HT-29 (cell line): ENCODE results near the gene RASGEF1C. TPM values are rescaled to one million over a fixed set of nuclear protein-coding genes. Genes with fewer than 3 reads are reported as not detected.

Experiments
- DNase-seq: peaks from one replicate; pipeline ENCODE4 v3.0.0-alpha.2; 2015; ENCODE audit warnings: low spot score
- total RNA-seq: library from RNA; depleted of rRNA; stranded (reverse); fragments of >200 nt; shearing (Covaris generic); gene quantifications from 2 replicates; pipeline ENCODE4 v1.2.3, GENCODE V29; 2014

The RASGEF1C gene
- total RNA-seq, 1 experiment from 2014 or later, result not detected

DNA sequence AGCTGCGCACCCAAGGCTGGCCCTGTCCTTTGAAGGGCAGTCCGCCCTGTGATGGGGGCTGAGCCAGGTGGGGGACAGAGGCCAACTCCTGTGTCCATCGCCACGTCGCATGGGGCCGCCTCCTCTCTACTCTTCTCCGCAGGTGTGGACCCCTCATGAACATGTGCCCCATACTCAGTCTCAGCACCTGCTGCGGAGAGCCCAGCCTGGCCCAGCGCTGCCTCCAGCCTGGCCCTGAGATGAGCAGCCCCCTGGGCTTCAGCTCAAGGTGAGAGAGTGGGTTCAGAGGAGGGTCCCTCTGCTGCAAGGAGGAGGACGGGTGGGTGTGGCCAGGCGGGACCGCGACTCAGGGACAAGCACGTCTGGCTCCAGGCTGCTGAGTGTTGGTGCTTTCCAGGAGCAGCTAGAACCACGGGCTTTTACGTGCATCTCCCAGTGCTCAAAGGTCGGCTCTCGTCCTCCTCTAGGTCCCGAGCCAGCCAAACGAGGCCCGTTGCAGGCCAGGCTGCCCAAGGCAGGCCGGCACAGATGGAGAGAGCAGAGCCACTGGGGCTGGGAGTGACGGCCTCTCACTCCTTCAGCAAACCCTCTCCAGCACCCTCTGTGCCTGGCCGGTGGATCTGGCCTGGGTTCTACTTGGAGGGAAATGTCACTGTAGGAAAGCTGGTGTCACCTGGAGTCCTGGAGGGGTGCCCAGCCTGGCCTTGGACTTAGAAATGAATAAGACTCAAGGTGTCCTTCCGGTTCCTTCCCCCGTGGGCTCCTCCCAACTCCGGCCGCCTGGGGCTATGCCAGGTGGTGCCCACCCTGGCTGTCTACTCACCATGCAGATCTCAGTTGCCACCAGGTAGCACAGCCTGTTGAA, 88.5 kb downstream of the RASGEF1C start:
- DNase-seq, result no peak

DNA sequence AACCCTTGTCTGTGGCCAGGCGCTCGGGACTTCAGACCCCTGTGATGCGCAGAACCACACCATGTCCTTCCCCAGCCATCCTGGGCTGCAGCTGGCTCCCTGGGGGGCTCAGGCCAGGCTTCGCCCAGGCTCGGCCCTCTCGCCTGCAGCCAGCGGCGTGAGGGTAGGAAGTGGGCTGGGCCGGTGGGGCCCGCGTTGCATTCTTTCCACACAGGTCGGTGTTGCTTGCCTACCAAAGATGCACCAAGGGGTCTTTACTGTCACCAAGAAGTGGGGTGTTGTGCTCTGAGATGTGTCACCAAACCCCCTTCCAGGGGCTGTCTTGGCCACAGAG, 89.1 kb downstream of the RASGEF1C start:
- DNase-seq, result no peak

DNA sequence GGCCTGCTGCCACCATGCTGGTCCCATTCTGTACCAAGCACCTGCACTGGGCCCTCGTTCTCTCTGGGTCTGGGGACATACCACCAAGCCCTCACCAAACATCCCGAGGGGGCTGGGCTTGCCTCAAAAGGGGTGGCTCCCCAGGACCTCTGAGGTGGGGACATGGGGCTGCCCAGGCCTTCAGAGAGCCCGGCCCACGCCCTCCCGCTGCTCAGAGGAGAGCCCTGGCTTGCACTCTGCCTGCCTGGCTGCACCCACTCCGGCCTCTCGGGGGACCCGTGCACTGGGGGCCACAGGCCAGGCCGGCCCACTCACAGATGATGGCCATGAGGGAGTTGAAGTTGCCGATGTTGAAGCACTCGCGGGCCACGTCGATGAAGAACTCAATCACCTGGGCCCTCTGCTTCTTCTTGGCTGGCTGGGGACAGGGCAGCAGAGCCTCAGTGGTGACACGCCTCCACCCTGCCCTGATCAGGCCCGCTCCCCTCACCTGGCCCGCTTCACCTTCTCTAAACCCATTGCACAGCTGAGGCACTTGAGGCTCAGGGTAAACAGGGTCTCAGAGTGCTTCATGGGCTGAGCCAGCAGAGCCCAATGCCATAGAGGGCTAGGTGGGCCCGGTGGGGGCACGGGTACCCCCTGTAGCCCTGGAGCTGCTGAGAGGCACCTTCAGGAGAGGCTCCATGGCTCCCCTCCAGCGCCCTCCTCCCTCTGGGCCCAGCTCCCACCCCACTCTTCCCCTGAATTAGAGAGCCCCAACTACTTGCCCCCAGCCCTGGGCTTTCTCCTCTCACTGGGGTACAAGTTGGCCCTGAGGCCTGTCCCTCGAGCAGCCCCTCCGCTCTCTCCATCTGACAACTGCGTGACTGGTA, 89.7 kb downstream of the RASGEF1C start:
- DNase-seq, result no peak

DNA sequence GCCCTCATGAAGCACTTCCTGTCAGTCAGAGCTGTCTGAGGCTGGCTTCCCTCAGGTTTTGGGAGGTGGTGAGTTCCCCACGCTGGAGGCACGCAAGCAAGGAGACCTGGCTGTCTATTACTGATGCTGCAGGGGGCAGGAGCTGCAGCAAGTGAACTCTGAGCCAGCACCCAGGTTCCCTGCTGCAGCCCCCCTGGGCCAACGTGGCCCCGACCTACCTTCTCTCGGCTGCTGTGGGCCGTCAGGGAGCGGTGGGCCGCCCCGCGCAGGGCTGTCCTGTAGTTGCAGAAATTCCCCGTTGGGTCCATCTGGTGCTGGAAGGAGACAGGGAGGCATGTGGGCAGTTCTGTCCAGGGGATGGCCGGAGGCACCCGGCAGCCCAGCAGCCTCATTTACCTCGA, 90.6 kb downstream of the RASGEF1C start:
- DNase-seq, result no peak

DNA sequence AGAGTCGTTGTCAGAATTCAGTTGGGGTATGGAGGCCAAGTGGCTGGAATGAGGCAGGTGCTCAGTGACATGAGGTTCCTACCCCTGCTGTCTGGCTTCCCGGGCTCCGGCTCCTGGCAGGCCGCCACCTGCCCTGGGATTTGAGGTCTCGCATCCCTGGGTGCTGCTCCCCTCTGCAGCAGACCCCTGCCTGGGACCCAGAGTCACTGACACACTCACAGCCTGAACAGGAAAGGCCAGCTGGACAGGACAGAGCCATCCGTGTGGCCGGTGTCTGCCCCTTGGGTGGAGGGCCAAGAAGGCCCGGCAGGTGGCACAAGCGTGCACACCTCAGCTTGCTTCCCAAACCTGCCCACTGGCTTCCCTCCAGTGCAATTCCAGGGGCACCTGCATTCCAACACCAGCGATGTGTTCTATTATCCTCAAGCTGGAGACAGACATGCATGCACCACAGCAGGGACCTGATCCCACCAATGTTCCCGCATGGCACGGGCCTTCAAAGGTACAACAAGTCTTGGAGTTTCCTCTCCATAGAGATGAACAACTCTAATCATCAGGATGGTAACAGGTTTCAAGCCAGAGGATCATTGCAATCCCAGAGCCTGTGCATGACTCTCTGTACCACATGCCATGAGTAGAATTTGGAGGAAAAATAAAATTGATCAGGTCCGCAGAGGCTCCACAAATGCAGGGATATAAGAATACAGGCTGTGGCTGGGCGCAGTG, 91.8 kb downstream of the RASGEF1C start:
- peak; percentile 57 for DNase-seq

DNA sequence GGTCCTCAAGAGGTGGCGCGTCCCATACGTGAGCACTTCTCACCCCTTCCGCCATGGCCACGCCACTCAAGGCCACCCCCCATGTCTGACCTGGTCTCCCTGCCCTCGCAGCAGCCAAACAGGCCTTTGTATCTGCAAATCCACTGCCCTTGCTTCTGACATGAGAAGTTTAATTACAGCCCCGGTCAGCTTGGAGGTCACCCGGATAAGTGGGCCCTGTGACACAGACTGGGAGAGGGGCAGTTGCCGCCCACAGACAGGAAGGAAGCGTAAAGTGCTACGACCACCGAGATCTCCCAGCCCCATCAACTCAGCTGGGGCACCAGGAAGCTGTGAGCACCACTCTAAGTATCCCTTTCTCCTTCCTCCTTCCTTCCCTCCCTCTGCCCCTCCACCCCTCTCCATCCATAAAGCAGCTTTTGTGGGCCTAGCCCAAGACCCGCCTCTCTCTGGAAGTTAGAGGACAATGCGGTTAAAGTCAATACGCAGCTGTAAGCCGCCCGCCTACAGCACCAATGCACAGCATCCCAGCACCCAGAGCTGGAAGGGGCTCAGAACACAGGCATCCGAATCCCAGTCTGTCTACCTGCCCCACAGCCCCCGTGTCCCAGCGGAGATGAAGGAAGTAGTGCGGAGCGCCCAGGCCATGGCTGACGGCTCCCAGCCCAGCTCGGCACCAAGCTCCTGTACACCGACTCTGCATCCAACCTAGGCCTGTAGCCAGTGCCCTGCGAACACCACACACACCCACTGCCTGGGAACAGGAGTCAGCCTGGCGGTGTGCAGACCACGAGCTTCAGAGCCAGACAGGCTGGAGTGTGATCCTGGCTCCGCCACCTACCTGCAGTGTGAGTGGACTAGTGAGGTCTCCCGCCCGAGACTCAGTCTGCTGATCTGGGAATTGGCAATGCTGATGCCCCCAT, 92.7 kb downstream of the RASGEF1C start:
- DNase-seq, result no peak

DNA sequence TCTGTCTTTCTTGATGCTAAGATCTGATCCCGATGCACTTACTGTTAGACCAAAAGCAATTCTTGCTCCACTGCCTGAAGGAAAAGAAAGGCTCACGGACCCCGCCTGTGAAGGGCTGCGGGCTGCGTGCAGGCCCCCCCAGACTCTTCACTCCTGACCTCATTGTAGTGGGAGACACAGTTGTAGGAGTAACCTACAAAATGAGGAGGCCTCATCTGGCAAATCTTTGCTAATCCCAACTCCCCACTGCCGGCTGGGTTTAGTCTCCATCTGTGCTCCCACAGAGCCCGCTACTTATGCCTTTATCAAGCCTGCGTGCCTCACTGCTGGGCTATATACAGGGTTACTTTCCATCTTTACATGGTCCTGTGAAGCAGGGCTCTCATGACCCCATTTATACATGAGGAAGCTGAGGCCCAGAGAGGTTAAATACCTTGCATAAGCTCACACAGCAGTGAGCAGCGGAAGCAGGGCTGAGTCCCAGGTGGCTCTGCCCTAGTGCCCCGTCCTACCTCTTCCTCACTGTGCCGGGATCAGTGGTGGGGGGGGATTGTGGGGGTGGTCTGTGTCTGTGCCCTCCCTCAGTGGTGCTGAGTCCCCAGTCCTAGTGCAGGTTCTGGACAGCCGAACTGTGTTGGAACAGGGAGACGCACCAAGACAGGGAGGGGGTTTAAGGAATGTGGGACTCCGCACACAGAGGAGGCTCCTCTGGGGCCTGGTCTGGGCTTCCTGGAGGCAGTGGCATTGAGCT, 93.5 kb downstream of the RASGEF1C start:
- no peak for DNase-seq

DNA sequence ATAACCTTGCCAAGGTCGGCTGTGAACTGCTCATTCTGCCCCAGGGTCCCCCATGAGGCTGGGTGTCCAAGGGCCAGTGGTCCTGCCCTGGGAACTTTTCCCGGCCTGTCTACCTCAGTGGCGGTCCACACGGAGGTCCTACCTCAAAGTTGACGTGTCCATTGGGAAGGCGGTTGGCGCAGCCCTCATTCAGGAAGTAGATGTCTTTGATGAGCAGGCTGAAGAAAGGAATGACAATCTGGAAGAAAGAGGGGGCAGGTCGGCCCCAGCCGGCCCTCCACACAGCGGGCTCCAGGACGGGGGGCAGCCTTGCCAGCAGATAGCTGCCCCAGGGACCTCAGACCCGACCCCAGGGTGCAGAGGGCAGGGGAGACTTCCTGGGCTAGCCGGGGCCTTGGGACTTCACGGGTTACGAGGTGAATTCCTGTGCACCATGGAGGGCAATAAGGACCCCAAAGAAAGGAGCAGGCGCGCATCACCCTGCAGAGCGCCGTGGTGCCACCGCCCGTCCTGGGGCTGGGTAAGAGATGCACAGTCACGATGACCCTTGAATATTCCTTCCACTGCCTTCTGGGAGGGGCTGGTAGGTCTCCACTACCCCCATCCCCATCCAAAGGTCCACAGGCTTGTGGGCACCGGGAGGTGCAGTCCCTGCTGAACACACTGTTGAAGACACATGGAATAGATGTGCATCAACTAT, 94.6 kb downstream of the RASGEF1C start:
- no peak for DNase-seq

DNA sequence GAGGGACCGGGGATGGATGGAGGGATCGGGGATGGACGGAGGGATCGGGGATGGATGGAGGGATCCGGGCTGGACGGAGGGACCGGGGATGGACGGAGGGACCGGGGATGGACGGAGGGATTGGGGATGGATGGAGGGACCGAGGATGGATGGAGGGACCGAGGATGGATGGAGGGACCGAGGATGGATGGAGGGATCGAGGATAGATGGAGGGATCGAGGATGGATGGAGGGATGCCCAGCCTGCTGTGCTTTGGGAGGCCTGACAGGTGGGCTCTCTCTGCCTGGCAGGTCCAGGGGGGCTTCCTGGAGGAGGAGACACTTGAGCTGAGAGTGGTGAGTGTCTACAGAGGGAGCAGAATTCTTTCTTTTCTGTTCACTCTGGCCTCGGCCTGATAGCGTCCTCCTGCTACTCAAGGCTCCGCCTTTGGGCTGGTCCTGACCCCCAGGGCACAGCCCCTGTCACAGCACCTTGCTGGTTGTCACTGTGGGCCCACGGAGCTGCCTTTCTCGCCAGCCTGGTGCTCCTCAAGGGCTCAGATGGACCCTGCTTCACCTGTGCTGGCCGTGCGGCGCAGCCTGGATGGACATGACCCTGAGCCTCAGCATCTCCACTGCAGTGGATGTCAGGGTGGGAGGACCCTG, 95.2 kb downstream of the RASGEF1C start:
- no peak for DNase-seq

DNA sequence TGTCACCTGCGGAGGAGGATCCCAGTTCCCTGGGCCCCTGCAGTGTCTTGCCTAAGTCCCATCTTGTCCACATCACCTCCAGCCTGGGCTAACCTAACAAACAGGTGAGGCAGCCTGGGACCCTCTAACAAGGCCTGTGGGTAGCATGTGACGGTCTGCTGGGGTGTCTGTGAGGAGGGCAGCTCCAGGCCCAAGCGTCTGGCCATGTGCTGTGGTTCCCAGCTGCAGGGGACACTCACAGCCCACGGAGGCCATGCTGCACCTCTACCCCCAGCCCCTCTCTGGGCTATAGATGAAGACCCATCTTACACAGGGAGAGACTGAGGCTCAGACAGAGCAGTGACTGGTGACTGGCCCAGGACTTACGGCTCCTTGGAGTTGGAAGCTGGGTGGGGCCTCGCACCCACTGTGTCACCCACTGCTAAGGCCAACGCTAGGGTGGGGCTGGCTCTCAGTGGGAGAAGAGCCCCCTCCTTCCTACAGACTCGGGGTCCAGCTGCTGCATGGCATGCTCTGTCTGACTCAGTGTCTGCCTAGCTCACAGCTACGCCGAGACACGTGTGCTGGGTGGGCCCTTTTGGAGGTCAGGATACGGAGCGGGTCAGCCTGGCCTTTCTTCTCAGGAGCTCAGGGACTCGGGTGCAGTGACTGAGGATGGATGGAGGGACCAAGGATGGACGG, 96.7 kb downstream of the RASGEF1C start:
- DNase-seq, result no peak

DNA sequence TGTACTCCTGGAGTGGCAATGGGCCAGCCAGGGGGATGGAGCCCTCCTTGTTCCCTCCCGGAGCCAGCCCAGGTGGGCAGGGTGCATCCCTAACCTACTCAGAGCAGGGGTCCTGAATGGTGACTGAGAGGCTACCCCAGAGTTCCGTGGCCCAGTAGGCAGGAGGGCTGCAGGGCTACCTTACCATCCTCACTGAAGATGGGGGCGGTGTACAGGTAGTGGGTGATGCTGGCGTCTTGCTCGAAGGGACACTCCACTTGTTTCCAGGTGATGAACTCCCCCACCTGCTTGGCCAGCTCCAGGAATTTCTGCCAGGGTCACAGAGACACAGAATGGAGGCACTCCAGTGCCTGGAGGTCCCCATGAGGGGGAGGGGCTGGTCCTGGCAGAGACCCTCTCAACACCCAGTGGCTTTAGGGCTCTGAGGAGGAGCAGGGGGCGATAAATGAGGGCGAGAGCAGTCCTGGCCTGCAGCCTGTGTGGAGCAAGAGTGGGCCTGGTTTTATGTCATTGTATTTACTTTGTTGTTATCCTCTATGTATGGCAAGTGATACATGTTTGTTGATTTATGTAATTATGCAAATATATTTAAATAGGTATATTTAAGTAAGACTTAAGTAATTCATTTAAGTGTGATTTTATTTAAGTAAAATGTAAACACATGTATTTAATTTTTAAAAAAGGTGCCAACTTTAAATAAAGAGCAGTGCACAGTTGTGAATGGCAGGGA, 97.6 kb downstream of the RASGEF1C start:
- no peak for DNase-seq

DNA sequence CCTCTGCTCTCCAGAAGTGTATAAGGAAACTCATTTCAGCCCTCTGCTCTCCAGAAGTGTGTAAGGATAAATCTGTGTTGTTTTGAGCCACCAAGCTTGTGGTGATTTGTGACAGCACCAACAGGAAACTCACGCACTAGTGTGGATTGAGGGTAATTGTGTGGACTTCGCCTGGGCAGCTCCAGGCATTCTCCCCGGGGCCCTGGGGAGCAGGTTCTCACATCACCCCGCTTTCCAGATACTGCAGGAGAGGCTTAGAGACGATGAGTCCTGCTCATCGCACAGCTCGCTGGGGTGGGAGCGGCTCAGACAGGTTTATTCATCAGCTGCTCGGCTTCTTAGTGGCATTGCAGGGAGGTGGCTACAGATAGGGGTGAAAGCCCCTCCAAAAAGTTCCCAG, 99.1 kb downstream of the RASGEF1C start:
- DNase-seq, result no peak

DNA sequence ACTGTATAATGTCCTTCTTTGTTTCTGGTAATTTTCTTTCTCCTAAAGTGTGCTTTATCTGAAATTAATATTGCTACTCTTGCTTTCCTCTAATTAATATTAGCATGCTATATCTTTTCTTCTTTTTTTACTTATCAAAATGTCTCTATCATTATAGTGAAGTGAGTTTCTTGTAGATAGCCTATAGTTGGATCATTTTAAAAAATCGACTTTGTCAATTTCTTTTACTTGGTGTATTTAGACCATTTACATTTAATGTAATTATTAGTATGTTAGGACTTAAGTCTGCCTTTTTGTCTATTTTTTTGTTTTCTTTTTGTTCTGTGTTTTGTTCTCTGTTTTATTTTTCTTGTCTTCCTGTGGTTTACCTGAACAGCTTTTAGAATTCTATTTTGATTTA, 102.0 kb downstream of the RASGEF1C start:
- DNase-seq, result no peak

DNA sequence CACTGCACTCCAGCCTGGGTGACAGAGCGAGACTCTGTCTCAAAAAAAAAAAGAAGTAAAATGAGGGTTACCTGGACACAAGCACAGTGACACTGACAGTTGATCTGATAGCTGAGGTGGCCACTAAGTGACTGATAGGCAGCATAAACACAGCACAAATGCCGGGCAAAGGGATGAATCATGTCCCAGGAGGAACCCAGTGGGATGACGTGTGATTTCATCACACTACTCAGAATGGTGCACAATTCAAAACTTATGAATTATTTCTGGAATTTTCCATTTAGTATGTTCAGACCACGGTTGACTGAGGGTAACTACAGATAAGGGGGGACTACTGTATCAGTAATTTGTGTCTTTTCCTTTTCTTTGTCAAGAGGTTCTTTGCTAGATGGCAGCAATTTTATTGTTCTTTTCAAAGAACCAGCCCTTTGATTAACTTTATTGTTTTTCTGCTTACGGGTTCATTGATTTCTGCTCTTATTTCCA, 103.1 kb downstream of the RASGEF1C start:
- no peak for DNase-seq

DNA sequence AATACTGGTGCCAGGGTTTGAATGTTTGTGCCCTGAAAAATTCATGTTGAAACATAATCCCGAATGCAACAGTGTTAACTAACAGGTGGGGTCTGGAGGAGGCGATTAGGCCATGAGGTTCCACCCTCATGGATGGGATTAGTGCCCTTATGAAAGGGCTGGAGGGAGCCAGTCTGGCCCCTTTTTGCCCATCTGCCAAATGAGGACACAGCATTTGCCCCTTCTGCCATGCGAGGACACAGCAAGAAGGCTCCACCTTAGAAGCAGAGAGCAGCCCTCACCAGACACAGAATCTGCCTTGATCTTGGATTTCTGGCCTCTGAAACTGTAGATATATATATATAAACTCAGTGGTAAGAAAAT, 104.9 kb downstream of the RASGEF1C start:
- DNase-seq, result no peak

DNA sequence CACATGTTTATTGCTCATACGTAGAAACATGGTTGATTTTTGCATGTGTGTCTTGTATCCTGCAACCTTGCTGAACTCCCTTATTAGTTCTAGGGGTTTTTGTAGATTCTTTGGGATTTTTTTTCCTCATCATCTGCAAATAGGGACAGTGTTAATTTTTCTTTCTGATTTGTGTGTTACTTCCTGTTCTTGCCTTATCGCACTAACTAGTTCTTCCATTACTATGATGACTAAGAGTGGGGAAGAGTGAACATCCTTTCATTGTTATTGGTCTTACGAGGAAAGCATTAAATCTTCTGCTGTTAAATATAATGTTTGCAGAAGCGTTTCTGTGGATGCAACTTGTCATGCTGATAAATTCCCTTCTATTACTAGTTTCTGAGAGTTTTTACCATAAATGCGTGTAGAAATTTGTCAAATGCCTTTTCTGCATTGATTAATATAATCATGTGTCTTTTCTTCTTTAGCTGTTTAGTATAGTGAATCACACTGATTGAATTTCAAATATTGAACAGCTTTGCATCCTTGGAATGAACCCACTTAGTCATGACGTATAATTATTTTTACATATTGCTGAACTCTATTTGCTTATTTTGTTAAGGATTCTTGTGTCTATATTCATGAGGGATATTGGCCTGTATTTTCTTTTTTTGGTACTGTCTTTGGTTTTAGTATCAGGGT, 105.4 kb downstream of the RASGEF1C start:
- DNase-seq, result no peak

DNA sequence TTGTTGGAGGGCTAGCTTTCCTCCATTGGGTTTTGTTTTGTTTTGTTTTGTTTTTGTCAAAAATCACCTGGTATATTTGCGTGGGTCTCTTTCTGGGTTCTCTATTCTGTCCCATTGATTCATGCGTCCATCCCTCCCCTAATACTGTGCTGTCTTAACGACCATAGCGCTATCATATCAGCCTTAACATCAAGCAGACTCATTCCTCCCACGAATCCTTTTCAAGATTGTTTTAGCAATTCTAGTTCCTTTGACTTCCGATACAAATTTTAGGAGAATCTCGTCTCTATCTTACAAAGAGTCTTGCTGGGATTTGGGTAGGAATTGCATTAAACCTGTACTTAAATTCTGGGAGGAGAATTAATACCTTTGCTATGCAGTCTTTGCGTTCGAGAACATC, 106.4 kb downstream of the RASGEF1C start:
- DNase-seq, result no peak
